Measurements from ENCODE around the gene VOPP1.

The VOPP1 gene

DNA sequence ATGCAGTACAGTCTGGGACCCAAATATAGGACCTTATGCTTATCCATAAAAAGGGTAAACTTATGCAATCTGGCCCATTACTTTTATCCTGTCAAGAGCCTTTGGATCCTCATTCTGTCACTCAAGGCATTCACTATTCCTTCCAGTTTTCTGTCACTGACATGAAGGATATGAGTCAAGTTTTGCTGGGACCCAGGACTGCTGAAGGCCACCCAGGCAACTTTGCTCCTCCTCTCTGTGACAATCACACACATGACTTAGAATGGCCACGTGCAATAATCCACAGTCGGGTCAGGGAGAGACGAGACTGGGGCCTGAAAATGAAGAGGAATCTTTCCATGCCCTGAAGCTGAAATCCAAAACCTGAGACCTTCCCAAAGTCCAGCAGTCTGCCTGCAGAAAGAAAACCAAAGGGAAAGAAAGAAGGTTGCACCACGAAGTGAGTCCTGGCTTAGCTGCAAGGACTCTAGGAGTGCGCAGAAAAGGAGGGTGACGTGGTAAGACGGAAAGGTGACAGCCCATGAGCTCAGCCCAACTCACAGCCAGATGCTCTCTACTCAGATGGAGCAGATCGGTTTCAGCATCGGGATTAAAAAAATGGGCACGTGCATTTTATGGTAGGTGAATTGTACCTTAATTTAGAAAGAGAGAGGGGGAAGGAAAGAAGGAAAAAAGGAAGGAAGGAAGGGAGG, 67.2 kb downstream of the VOPP1 start:
- in situ Hi-C loops (cut with HindIII; ENCODE audit: low pct_unique_long_range_greater_than_20kb, low sequenced_read_pairs) = no loop called here
- TF ChIP-seq JUND (IDR thresholded peaks at IDR 0.05; ENCODE audit: low read depth) = no peak
- no peak for DNase-seq (ENCODE audit: low read depth in 1 of 2, low spot score in 1 of 2)

GRCh38 chr7:55504093-55504859, 68.0 kb downstream of the VOPP1 start:
- no peak for TF ChIP-seq JUND (IDR thresholded peaks at IDR 0.05; ENCODE audit: low read depth)

DNA sequence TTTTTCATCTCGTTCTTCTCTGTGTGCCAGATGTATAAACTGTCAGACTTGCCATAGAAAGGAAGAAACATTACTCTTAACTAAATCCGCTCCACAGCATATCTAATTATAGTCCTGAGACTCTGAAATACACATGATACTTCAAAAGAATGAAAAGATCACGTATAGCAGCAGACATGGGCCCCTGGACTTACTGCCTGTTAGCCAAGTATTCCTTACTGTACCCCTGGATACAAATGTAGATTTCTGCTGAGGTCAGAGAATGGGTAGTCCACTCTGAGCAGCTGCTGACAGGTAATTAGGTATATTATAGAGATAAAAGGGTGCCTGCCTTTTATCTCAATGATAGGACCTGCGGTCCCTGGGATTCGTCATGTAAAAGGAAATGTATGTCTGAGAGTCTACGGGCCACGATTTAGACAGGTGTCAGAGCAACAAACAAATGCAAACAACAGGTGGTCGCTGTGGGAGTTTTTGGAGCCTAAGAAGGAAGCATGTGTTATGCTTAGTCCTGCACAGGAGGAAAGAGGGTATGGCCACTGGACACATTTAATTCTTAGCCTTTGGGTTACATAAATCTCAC, 69.4 kb downstream of the VOPP1 start:
- in situ Hi-C loops (cut with HindIII; ENCODE audit: low pct_unique_long_range_greater_than_20kb, low sequenced_read_pairs) = no loop called here

More at GRCh38 chr7:55504093-55504859, 68.0 kb downstream of the VOPP1 start:
- in situ Hi-C loops (cut with HindIII; ENCODE audit: low pct_unique_long_range_greater_than_20kb, low sequenced_read_pairs) = no loop called here
- DNase-seq (ENCODE audit: low read depth in 1 of 2, low spot score in 1 of 2) = no peak

DNA sequence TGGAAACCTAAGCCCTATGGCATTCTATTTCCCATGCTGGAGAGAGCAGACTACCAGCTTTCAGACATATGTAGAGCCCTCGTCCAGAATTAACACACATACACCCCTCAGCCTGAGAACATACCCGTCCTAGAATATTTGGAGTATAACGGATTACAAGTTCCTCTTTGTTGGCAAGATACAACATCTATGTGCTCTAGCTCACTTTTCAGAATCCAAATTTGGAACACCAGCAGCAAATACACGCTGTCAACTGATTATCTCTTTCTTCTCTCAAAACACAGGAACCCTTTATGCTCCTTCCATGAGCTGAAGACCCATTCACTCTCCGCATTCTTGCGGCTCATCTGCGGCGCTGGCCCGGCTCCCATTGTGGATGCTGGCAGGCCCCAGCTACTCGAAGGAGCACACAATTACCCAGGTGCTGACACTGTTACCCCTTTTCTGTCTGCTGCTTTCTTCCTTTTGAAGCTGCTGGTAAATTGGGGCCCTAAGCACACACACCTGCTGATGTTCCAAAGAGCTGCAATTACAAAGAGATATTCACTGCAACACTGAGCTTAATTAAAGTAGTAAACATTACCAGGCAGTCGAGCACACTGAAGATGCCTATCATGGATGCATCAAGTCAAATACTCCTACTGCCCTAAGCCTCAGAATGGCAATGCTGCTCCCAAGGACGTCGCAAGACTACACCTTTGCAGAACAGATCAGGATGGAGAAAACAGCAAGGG, 70.0 kb downstream of the VOPP1 start:
- TF ChIP-seq JUND (IDR thresholded peaks at IDR 0.05; ENCODE audit: low read depth) = no peak
- DNase-seq (ENCODE audit: low read depth in 1 of 2, low spot score in 1 of 2) = no peak
- in situ Hi-C loops (cut with HindIII; ENCODE audit: low pct_unique_long_range_greater_than_20kb, low sequenced_read_pairs) = no loop called here

More for the DNA sequence above, 69.4 kb downstream of the VOPP1 start:
- no peak for TF ChIP-seq JUND (IDR thresholded peaks at IDR 0.05; ENCODE audit: low read depth)
- DNase-seq (ENCODE audit: low read depth in 1 of 2, low spot score in 1 of 2) = no peak

GRCh38 chr7:55501611-55502010, 70.7 kb downstream of the VOPP1 start:
- TF ChIP-seq JUND (IDR thresholded peaks at IDR 0.05; ENCODE audit: low read depth) = no peak
- in situ Hi-C loops (cut with HindIII; ENCODE audit: low pct_unique_long_range_greater_than_20kb, low sequenced_read_pairs) = no loop called here
- DNase-seq (ENCODE audit: low read depth in 1 of 2, low spot score in 1 of 2) = no peak

DNA sequence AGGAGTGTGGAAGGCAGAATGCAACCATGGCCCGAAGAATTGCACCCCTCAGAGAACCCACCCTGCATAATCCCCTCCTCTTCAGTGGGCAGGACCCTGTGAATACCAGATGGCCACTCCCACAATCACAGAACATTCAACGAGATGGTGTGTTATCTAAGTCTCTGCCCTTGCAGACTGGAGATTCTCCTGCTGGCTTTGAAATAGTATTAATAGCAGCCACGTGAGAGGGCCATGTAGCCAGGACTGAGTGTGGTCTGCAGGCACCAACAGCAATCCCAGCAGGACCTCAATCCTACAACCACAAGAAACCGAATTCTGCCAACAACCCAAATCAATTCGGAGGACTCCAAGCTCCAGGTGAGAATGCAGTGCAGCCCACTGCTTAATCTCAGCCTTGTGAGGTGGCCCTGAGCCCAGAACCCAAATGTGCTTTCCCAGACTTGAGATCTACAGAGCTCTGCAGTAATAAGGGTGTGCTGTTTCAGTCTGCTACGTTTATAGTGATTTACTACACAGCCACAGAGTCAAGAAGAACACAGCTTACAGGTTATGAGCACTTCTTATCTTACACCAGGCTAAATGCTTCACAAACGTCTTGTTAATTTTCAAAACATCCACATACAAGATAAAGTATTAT, 72.1 kb downstream of the VOPP1 start:
- in situ Hi-C loops (cut with HindIII; ENCODE audit: low pct_unique_long_range_greater_than_20kb, low sequenced_read_pairs) = no loop called here
- DNase-seq (ENCODE audit: low read depth in 1 of 2, low spot score in 1 of 2) = no peak
- TF ChIP-seq JUND (IDR thresholded peaks at IDR 0.05; ENCODE audit: low read depth) = no peak

GRCh38 chr7:55499591-55499990, 72.7 kb downstream of the VOPP1 start:
- in situ Hi-C loops (cut with HindIII; ENCODE audit: low pct_unique_long_range_greater_than_20kb, low sequenced_read_pairs) = no loop called here
- DNase-seq (ENCODE audit: low read depth in 1 of 2, low spot score in 1 of 2) = no peak
- no peak for TF ChIP-seq JUND (IDR thresholded peaks at IDR 0.05; ENCODE audit: low read depth)

DNA sequence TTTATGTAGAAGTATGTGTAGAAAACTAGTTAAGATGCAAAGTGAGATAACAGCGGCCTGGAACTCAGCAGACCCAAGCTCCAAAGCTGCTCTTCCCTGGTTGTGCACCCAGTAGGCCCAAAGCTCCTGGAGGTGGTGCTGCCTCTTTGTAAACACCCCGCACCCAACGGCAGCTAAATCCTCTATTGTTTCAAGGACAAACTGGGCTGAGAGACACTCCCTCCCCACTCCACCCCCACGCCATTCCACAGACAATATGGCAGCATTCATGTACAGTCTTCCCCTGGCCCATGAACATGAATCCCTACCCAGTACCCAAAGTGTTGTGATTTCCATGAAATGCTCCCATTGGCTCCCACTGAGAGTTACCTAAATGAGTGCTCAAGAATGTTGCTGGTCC, 73.5 kb downstream of the VOPP1 start:
- DNase-seq (ENCODE audit: low read depth in 1 of 2, low spot score in 1 of 2) = no peak
- no peak for TF ChIP-seq JUND (IDR thresholded peaks at IDR 0.05; ENCODE audit: low read depth)
- in situ Hi-C loops (cut with HindIII; ENCODE audit: low pct_unique_long_range_greater_than_20kb, low sequenced_read_pairs) = no loop called here

DNA sequence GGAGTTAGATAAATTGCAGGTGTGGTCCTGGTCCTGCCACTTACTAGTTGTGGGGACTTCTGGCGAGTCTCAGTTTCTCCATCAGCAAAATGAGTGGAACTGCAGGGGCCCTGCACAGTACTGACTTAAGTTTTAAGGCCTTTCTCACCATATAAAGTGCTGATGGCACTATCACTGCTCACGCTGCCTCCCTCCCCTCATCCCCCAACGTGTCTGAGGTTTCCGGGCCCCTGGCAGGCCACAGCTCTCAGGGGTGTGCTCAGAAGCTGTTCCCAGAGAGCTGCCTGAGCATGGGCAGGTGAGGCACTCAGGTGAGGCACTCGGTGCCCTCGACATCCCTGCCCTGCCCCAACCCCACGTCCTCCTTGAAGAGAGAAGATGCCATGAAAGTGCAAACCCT, 74.2 kb downstream of the VOPP1 start:
- DNase-seq (ENCODE audit: low read depth in 1 of 2, low spot score in 1 of 2) = no peak
- in situ Hi-C loops (cut with HindIII; ENCODE audit: low pct_unique_long_range_greater_than_20kb, low sequenced_read_pairs) = no loop called here
- TF ChIP-seq JUND (IDR thresholded peaks at IDR 0.05; ENCODE audit: low read depth) = no peak

DNA sequence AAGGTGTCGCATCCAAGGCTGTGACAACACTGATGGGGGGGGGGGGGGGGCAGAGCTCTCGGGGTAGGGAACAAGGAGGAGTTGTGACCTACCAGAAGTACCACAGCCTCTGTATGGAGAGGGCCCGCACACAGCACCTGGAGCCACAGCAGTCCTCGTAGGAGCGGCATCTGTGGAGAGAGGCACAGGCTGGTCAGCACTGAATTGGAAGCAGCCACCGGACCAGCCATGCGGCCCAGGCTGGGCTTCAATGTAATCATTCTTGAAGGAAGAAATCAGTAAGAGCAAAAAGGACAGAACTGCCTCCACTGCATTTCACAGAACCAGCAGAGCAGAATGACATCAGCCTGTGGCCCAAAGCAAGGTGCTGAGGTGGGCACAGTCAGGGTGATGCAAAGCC, 74.8 kb downstream of the VOPP1 start:
- no peak for DNase-seq (ENCODE audit: low read depth in 1 of 2, low spot score in 1 of 2)
- no peak for TF ChIP-seq JUND (IDR thresholded peaks at IDR 0.05; ENCODE audit: low read depth)
- in situ Hi-C loops (cut with HindIII; ENCODE audit: low pct_unique_long_range_greater_than_20kb, low sequenced_read_pairs) = no loop called here

GRCh38 chr7:55496906-55497305, 75.4 kb downstream of the VOPP1 start:
- no peak for DNase-seq (ENCODE audit: low read depth in 1 of 2, low spot score in 1 of 2)
- TF ChIP-seq JUND (IDR thresholded peaks at IDR 0.05; ENCODE audit: low read depth) = no peak
- in situ Hi-C loops (cut with HindIII; ENCODE audit: low pct_unique_long_range_greater_than_20kb, low sequenced_read_pairs) = no loop called here

- no peak for TF ChIP-seq JUND (IDR thresholded peaks at IDR 0.05; ENCODE audit: low read depth)
- in situ Hi-C loops (cut with HindIII; ENCODE audit: low pct_unique_long_range_greater_than_20kb, low sequenced_read_pairs) = no loop called here
- DNase-seq (ENCODE audit: low read depth in 1 of 2, low spot score in 1 of 2) = no peak
Observed at GRCh38 chr7:55494951-55495350, 77.4 kb downstream of the VOPP1 start.

Measured in T47D (cell line).